ENCODE results near the gene LYG1. TPM values are rescaled to one million over a fixed set of nuclear protein-coding genes. Genes with fewer than 3 reads are reported as not detected.
A peak's percentile ranks its signal among the peaks of the same experiment; 100 is the strongest.

The LYG1 gene
- total and polyA plus RNA-seq, 9 of the 15 experiments (the other 6 are each of a cell fraction or from before 2014, with no cell fraction given): 0.64 to 2.6 (median 1.2) TPM

DNA sequence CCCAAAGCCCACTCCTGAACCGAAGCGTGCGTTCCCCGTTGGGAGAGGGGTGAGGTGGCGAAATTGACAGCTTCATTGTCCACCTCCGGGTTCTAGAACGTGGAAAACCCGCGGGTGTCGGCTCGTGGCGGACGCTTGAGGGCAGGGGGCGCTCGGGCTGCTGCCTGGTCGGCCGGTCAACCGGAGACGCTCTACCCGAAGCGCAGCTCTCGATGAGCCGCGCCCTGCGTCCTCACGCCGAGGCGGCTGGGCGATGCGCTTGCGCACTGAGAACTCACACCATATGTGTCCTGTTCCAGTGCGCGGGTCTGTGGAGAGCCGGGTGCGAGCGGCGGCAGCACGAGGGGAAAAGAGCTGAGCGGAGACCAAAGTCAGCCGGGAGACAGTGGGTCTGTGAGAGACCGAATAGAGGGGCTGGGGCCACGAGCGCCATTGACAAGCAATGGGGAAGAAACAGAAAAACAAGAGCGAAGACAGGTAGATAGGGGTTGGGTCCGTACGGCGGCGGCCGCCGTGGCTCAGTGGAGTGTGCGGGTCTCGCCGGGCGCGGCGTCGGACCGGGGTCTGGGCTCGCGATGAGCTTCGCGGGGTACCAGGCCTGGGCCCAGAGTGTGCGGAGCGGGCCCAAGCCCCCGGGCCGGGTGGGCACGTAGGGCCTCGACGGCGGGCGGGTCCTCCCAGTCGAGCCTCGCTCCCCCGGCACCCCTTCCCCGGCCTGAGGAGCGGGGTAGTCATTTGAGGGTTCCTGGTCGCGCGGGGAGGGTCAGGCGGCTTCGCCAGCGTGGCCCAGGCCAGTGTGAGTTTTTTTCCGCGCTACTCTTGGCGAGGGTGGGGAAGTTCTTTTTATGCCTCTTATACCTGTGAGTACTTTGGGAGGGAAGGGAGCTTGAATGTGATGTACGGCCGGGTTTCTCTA is 36.4 kb upstream of the LYG1 start, which contains the start of gene EIF5B (continued):
- TF ChIP-seq, protein P1, sequence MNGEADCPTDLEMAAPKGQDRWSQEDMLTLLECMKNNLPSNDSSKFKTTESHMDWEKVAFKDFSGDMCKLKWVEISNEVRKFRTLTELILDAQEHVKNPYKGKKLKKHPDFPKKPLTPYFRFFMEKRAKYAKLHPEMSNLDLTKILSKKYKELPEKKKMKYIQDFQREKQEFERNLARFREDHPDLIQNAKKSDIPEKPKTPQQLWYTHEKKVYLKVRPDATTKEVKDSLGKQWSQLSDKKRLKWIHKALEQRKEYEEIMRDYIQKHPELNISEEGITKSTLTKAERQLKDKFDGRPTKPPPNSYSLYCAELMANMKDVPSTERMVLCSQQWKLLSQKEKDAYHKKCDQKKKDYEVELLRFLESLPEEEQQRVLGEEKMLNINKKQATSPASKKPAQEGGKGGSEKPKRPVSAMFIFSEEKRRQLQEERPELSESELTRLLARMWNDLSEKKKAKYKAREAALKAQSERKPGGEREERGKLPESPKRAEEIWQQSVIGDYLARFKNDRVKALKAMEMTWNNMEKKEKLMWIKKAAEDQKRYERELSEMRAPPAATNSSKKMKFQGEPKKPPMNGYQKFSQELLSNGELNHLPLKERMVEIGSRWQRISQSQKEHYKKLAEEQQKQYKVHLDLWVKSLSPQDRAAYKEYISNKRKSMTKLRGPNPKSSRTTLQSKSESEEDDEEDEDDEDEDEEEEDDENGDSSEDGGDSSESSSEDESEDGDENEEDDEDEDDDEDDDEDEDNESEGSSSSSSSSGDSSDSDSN (IDR thresholded peaks at IDR 0.05; ENCODE audit: borderline replicate concordance in 1 of 2, low read depth in 2 of 2, low read length in 2 of 2): peak; percentile 53 to 72; a peak in 3 of 4 replicates
- TF ChIP-seq SMC3 (conservative IDR thresholded peaks at IDR 0.05; ENCODE audit: insufficient read depth, low read depth, low read length) (no peak), ID3 (CRISPR knock-in tag; IDR thresholded peaks at IDR 0.05) (no peak), ID3 (tag; IDR thresholded peaks at IDR 0.05) (no peak), E2F4 (CRISPR knock-in tag; IDR thresholded peaks at IDR 0.05; ENCODE audit: low read depth) (no peak), ZBTB8A (IDR thresholded peaks at IDR 0.05; ENCODE audit: partially characterized antibody) (no peak), EGR1 (conservative IDR thresholded peaks at IDR 0.05) (peak; percentile 84), TARDBP (IDR thresholded peaks at IDR 0.05) (peak; percentile 40; the same call in 1 of the 2 replicates), FOS (IDR thresholded peaks at IDR 0.05; ENCODE audit: extremely low read depth, insufficient read length) (no peak), ZNF696 (CRISPR knock-in tag; conservative IDR thresholded peaks at IDR 0.05) (no peak)
- TF ChIP-seq, protein P2, sequence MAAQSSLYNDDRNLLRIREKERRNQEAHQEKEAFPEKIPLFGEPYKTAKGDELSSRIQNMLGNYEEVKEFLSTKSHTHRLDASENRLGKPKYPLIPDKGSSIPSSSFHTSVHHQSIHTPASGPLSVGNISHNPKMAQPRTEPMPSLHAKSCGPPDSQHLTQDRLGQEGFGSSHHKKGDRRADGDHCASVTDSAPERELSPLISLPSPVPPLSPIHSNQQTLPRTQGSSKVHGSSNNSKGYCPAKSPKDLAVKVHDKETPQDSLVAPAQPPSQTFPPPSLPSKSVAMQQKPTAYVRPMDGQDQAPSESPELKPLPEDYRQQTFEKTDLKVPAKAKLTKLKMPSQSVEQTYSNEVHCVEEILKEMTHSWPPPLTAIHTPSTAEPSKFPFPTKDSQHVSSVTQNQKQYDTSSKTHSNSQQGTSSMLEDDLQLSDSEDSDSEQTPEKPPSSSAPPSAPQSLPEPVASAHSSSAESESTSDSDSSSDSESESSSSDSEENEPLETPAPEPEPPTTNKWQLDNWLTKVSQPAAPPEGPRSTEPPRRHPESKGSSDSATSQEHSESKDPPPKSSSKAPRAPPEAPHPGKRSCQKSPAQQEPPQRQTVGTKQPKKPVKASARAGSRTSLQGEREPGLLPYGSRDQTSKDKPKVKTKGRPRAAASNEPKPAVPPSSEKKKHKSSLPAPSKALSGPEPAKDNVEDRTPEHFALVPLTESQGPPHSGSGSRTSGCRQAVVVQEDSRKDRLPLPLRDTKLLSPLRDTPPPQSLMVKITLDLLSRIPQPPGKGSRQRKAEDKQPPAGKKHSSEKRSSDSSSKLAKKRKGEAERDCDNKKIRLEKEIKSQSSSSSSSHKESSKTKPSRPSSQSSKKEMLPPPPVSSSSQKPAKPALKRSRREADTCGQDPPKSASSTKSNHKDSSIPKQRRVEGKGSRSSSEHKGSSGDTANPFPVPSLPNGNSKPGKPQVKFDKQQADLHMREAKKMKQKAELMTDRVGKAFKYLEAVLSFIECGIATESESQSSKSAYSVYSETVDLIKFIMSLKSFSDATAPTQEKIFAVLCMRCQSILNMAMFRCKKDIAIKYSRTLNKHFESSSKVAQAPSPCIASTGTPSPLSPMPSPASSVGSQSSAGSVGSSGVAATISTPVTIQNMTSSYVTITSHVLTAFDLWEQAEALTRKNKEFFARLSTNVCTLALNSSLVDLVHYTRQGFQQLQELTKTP (IDR thresholded peaks at IDR 0.05; ENCODE audit: low read depth in 1 of 2, partially characterized antibody in 2 of 2): no peak
- TF ChIP-seq, protein P3, sequence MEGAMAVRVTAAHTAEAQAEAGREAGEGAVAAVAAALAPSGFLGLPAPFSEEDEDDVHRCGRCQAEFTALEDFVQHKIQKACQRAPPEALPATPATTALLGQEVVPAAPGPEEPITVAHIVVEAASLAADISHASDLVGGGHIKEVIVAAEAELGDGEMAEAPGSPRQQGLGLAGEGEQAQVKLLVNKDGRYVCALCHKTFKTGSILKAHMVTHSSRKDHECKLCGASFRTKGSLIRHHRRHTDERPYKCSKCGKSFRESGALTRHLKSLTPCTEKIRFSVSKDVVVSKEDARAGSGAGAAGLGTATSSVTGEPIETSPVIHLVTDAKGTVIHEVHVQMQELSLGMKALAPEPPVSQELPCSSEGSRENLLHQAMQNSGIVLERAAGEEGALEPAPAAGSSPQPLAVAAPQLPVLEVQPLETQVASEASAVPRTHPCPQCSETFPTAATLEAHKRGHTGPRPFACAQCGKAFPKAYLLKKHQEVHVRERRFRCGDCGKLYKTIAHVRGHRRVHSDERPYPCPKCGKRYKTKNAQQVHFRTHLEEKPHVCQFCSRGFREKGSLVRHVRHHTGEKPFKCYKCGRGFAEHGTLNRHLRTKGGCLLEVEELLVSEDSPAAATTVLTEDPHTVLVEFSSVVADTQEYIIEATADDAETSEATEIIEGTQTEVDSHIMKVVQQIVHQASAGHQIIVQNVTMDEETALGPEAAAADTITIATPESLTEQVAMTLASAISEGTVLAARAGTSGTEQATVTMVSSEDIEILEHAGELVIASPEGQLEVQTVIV (CRISPR knock-in tag; IDR thresholded peaks at IDR 0.05; ENCODE audit: borderline replicate concordance): peak; percentile 36; the same call in 1 of the 2 replicates
- TF ChIP-seq, protein P4, sequence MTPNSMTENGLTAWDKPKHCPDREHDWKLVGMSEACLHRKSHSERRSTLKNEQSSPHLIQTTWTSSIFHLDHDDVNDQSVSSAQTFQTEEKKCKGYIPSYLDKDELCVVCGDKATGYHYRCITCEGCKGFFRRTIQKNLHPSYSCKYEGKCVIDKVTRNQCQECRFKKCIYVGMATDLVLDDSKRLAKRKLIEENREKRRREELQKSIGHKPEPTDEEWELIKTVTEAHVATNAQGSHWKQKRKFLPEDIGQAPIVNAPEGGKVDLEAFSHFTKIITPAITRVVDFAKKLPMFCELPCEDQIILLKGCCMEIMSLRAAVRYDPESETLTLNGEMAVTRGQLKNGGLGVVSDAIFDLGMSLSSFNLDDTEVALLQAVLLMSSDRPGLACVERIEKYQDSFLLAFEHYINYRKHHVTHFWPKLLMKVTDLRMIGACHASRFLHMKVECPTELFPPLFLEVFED (CRISPR knock-in tag; conservative IDR thresholded peaks at IDR 0.05): peak; percentile 71; the same call in 1 of the 2 replicates
